GM21529 (cell line): ENCODE data around the gene CDC14B.

Experiments
- ATAC-seq: cut with Tn5 transposase; IDR thresholded peaks from one replicate; pipeline ENCODE4 v1.9.1; 2021; ENCODE audit not compliant: unreplicated experiment

Gene CDC14B

DNA sequence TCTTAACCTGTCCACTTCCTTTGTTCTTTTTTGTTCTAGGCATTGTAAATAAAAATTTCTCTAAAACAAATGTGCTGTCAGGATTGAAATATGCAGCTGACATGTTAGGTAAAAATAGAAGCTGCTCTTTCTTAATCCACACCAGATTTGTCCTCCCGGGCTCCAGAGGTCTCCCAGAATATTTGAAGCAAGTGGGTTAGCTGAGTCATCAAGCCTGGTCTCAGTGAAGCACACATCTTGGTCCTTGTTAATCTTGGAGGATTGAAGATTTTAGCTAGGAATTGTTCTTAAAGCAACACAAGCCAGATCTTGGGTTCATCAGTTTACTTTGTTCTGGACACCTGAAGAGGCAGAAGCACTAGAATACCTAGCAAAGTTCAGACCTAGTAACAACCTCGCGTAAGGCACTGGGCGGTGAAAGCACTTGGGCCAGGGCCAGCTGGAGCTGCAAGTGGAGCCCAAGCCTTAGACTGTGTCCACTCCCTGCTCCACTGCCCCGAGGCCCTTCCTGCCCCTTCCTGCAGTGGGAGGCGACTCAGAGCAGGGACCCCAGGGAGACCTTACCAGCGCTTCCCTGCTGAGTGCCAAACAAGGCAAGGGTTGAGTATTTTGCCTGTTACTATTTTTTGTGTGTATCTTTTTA lies 133.1 kb downstream of the CDC14B start:
- no peak for ATAC-seq

GRCh38 chr9:96485280-96485679 lies 134.4 kb downstream of the CDC14B start:
- ATAC-seq, result no peak

- ATAC-seq, result peak; percentile 97
Measured at GRCh38 chr9:96484521-96484931, 135.1 kb downstream of the CDC14B start.

DNA sequence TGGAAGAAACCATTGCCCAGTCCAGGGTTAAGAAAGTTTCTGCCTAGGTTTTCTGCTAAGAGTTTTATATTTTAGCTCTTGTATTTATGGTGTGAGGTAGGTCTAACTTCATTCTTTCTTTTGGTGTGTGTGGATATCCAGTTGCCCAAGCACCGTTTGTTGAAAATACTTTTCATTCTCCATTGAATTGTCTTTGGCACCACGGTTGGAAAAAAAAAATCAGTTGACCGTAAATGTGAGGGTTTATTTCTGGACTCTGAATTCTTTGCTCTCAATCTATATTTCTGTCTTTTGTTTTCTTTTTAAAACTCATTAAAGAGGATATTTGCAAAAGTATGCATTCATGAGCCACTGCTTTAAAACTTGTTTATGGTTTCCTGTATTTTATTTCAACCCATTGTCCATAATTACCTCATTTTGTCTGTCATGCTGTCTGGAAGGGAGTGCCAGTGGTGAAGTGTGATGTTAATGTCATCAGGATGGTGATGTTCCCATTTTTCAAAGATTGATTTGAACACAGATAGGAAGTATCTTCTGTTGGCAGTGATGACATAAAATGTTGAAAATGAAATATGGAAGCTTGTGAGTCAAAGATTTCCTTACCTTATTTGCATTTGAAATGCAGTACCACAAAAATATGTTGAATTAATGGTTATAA lies 135.8 kb downstream of the CDC14B start:
- no peak for ATAC-seq

DNA sequence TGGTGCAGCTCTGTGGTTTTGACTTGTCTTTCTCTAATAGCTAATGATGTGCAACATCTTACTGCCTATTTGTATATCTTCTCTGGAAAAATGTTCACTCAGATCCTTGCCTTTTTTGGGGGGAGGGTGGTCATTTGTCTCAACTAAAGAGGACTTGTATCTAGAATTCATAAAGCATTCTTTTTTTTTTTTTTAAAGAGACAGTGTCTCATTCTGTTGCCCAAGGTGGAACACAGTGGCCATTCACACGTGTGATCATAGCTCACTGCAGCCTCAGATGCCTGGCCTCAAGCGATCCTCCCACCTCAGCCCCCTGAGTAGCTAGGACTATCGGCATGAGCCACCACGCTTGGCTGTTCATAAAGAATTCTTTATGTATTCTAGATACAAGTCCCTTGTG lies 136.4 kb downstream of the CDC14B start:
- ATAC-seq, result no peak

GRCh38 chr9:96482476-96482875 lies 137.2 kb downstream of the CDC14B start:
- ATAC-seq, result no peak

GRCh38 chr9:96480736-96481135 lies 138.9 kb downstream of the CDC14B start:
- ATAC-seq, result no peak

- peak; percentile 79 for ATAC-seq
Measured at GRCh38 chr9:96478829-96479371, 140.7 kb downstream of the CDC14B start.

GRCh38 chr9:96476591-96476990 lies 143.1 kb downstream of the CDC14B start:
- no peak for ATAC-seq

GRCh38 chr9:96476013-96476412 lies 143.6 kb downstream of the CDC14B start:
- no peak for ATAC-seq

DNA sequence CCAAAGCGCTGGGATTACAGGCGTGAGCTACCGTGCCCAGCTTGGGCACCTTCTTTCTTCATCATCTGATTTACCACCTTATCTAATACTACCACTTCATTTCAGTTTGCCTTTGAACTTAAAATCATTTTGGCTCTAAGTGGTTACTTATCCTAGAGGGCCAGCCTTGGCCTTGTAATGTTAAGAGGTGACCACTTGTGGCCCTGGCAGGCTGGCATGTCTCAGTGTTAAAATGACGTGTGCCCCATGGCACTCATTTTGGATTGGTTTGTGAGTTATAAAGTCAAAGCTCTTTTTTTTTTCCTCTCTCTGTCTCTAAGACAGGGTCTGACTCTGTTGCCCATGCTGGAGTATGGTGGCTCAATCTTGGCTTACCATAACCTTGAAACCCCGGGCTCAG lies 151.9 kb downstream of the CDC14B start:
- ATAC-seq, result no peak

DNA sequence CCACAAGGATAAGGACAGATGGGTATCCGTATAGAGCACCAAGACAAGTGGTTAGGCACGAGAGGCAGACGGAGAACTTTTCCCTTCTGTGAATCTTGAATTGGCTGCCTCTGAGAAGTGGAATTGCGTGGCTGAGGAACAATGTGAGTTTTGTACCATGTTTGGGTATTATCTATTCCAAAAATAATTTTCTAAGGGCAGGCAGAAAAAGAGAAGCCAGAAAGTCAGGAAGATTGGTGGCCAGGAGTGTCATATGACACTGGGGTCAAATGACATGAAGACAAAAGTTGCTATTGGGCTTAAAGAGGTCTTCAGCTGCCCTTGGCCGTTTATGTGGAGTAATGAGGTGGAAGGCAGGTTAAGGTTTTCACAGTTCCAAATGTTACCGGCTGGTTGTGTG lies 155.2 kb downstream of the CDC14B start:
- ATAC-seq, result no peak

DNA sequence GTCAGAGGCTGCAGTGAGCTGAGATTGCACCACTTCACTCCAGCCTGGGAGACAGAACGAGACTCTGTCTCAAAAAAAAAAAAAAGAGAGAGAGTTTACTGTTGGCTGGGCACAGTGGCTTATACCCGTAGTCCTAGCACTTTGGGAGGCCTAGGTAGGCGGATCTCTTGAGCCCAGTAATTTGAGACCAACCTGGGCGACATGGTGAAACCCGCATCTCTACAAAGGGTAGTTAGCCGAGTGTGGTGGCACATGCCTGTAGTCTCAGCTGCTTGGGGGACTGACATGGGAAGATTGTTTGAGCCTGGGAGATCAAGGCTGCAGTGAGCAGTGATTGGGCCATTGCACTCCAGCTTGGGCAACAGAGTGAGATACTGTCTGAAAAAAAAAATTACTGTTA lies 157.1 kb downstream of the CDC14B start:
- no peak for ATAC-seq

- no peak for ATAC-seq
Measured at GRCh38 chr9:96461336-96461735, 158.3 kb downstream of the CDC14B start.

- no peak for ATAC-seq
Measured at GRCh38 chr9:96460882-96461281, 158.8 kb downstream of the CDC14B start.

- ATAC-seq, result no peak
Measured at GRCh38 chr9:96460470-96460869, 159.2 kb downstream of the CDC14B start.

- no peak for ATAC-seq
Measured at GRCh38 chr9:96459268-96460007, 160.2 kb downstream of the CDC14B start.

- ATAC-seq, result no peak
Measured at GRCh38 chr9:96458226-96458625, 161.4 kb downstream of the CDC14B start.

- ATAC-seq, result no peak
Measured at GRCh38 chr9:96457266-96457665, 162.4 kb downstream of the CDC14B start.

GRCh38 chr9:96453625-96454024 lies 166.0 kb downstream of the CDC14B start:
- ATAC-seq, result no peak

GRCh38 chr9:96450613-96451528 lies 168.8 kb downstream of the CDC14B start:
- ATAC-seq, result peak; percentile 6
